Measurements from ENCODE around the gene TCERG1L. TPM values are rescaled to one million over a fixed set of nuclear protein-coding genes. Genes with fewer than 3 reads are reported as not detected.

The TCERG1L gene
- polyA plus RNA-seq, 3 donors: not detected

DNA sequence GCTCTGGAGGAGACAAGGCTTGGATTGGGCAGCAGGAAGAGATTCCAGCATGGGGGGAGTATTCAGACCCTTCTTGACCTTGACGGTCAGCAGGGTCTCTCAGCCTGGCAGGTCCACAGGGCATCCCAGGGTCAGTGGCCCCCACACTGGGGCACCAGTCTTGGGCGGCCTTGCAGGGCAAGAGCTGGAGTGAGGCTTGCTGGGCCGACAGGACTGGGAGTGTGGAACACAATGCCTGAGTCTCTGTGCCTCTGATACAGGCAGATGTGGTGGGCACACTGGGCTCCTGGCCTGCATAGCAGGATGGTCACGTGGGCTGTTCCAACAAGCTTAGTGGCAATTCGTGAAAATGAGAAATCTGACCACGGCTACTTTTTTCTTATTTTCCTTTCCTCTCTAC lies 229.7 kb downstream of the TCERG1L start:
- Histone ChIP-seq H3K27ac (ENCODE audit: low read depth in 1 of 2, low read length in 2 of 2) (no peak overlapping the region), H3K79me2 (ENCODE audit: insufficient read depth, low read length) (no peaks in the 10 kb centered on the region), H3K4me3 (replicated peaks in 1 of 3; ENCODE audit: low read depth in 2 of 3, low read length in 3 of 3) (no peak overlapping the region), H4K20me1 (ENCODE audit: insufficient read depth, low read length) (no peaks in the 10 kb centered on the region), H3K36me3 (replicated peaks in 1 of 2; ENCODE audit: control insufficient read depth in 1 of 2, insufficient read depth in 2 of 2, low read length in 2 of 2) (no peaks in the 10 kb centered on the region), H3K9me3 (replicated peaks in 1 of 2; ENCODE audit: control insufficient read depth in 1 of 2, insufficient read depth in 1 of 2, low read length in 2 of 2) (no peaks in the 10 kb centered on the region), H3K9ac (ENCODE audit: insufficient read depth, low read length, poor library complexity, severe bottlenecking) (no peak overlapping the region), H3K4me2 (replicated peaks; ENCODE audit: extremely low read depth, low read length, poor library complexity, severe bottlenecking) (no peak overlapping the region), H2AFZ (ENCODE audit: insufficient read depth, low read depth, low read length, poor library complexity, severe bottlenecking) (no peak overlapping the region), H3K27me3 (ENCODE audit: control insufficient read depth in 2 of 2, insufficient read depth in 2 of 2, low read length in 2 of 2) (no peaks in the 10 kb centered on the region), H3K4me1 (ENCODE audit: control insufficient read depth in 1 of 2, insufficient read depth in 2 of 2, low read length in 2 of 2) (no peaks in the 10 kb centered on the region)
- H3K36me3 Mint-ChIP-seq: no peaks in the 10 kb centered on the region
- peaks cover 5 to 8% (median 7%) of the 10 kb centered on the region in 3 donors for H3K27me3 Mint-ChIP-seq (ENCODE audit: low read depth in 3 of 3)
- TF ChIP-seq, protein P1, sequence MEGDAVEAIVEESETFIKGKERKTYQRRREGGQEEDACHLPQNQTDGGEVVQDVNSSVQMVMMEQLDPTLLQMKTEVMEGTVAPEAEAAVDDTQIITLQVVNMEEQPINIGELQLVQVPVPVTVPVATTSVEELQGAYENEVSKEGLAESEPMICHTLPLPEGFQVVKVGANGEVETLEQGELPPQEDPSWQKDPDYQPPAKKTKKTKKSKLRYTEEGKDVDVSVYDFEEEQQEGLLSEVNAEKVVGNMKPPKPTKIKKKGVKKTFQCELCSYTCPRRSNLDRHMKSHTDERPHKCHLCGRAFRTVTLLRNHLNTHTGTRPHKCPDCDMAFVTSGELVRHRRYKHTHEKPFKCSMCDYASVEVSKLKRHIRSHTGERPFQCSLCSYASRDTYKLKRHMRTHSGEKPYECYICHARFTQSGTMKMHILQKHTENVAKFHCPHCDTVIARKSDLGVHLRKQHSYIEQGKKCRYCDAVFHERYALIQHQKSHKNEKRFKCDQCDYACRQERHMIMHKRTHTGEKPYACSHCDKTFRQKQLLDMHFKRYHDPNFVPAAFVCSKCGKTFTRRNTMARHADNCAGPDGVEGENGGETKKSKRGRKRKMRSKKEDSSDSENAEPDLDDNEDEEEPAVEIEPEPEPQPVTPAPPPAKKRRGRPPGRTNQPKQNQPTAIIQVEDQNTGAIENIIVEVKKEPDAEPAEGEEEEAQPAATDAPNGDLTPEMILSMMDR (IDR thresholded peaks at IDR 0.05): no peak
- 91% methylated on average over 6 of the region's 6 CpGs for WGBS (ENCODE audit: insufficient coverage)
- H3K27ac Mint-ChIP-seq: no peak overlapping the region
- DNase-seq: no peak
- H3K9me3 Mint-ChIP-seq: peaks cover 0 to 11% (median 0%) of the 10 kb centered on the region in 7 donors
- no peak overlapping the region for H3K4me3 Mint-ChIP-seq
- intact Hi-C loops (cut with micrococcal nuclease): no loop called here
- H3K4me1 Mint-ChIP-seq: no peaks in the 10 kb centered on the region

DNA sequence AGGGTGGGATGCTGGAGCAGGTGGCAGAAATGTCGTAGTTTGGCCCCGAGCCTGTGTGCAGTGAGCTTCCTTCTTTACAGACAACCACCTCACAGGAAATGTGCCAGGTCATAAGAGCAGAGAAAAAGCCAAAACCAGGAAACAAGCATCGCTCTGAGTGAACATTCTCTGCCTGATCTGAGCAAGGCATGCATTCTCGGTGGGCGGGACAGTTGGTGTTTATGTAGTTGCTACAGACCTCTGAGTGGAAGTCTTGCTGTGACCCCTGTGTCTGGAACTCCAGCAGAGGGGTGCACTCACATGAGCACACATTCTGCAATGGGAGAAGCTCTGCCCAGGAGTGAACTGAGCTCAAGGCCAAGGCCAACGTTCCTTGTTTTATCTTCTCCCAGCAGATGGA lies 230.1 kb downstream of the TCERG1L start:
- no peaks in the 10 kb centered on the region for H3K36me3 ChIP-seq (replicated peaks in 1 of 2; ENCODE audit: control insufficient read depth in 1 of 2, insufficient read depth in 2 of 2, low read length in 2 of 2)
- no peak overlapping the region for H3K4me3 ChIP-seq (replicated peaks in 1 of 3; ENCODE audit: low read depth in 2 of 3, low read length in 3 of 3)
- peaks cover 5 to 8% (median 7%) of the 10 kb centered on the region in 3 donors for H3K27me3 Mint-ChIP-seq (ENCODE audit: low read depth in 3 of 3)
- no peaks in the 10 kb centered on the region for H3K4me1 ChIP-seq (ENCODE audit: control insufficient read depth in 1 of 2, insufficient read depth in 2 of 2, low read length in 2 of 2)
- no peak overlapping the region for H3K9ac ChIP-seq (ENCODE audit: insufficient read depth, low read length, poor library complexity, severe bottlenecking)
- H4K20me1 ChIP-seq (ENCODE audit: insufficient read depth, low read length): no peaks in the 10 kb centered on the region
- H3K27ac ChIP-seq (ENCODE audit: low read depth in 1 of 2, low read length in 2 of 2): no peak overlapping the region
- WGBS (ENCODE audit: insufficient coverage): 11% methylated on average over 4 of the region's 6 CpGs
- no peaks in the 10 kb centered on the region for H3K4me1 Mint-ChIP-seq
- TF ChIP-seq, protein P1 (IDR thresholded peaks at IDR 0.05): no peak
- H2AFZ ChIP-seq (ENCODE audit: insufficient read depth, low read depth, low read length, poor library complexity, severe bottlenecking): no peak overlapping the region
- H3K9me3 ChIP-seq (replicated peaks in 1 of 2; ENCODE audit: control insufficient read depth in 1 of 2, insufficient read depth in 1 of 2, low read length in 2 of 2): no peaks in the 10 kb centered on the region
- peak overlapping the region in 1 of 7 donors; percentile 20 for H3K27ac Mint-ChIP-seq
- no peak overlapping the region for H3K4me3 Mint-ChIP-seq
- H3K79me2 ChIP-seq (ENCODE audit: insufficient read depth, low read length): no peaks in the 10 kb centered on the region
- H3K4me2 ChIP-seq (replicated peaks; ENCODE audit: extremely low read depth, low read length, poor library complexity, severe bottlenecking): no peak overlapping the region
- H3K9me3 Mint-ChIP-seq: peaks cover 0 to 11% (median 0%) of the 10 kb centered on the region in 7 donors
- no peaks in the 10 kb centered on the region for H3K36me3 Mint-ChIP-seq
- H3K27me3 ChIP-seq (ENCODE audit: control insufficient read depth in 2 of 2, insufficient read depth in 2 of 2, low read length in 2 of 2): no peaks in the 10 kb centered on the region
- intact Hi-C loops (cut with micrococcal nuclease): no loop called here
- no peak for DNase-seq
